GM18867 (cell line): ENCODE measurements around the gene PRAME.
"Not testable (repeated sequence)": the region's sequence is repeated elsewhere in the genome, so short reads cannot be mapped to it uniquely, and the experiment has no call there.

ENCODE experiments used
- ATAC-seq: cut with Tn5 transposase; IDR thresholded peaks from one replicate; pipeline ENCODE4 v1.9.1; 2021; ENCODE audit warnings: mild to moderate bottlenecking, moderate library complexity; ENCODE audit not compliant: unreplicated experiment

Gene PRAME

GRCh38 chr22:22553141-22553540 is 5.9 kb downstream of the PRAME start:
- no peak for ATAC-seq

- no peak for ATAC-seq
These were observed 6.4 kb downstream of the PRAME start for GRCh38 chr22:22552630-22553029.

- no peak for ATAC-seq
These were observed 8.2 kb downstream of the PRAME start for GRCh38 chr22:22550789-22551434.

GRCh38 chr22:22548910-22549309 is 10.2 kb downstream of the PRAME start:
- no peak for ATAC-seq

GRCh38 chr22:22548317-22548716 is 10.7 kb downstream of the PRAME start:
- no peak for ATAC-seq

GRCh38 chr22:22547692-22548300 is 11.3 kb downstream of the PRAME start:
- no peak for ATAC-seq

- no peak for ATAC-seq
These were observed 11.8 kb downstream of the PRAME start for GRCh38 chr22:22547226-22547625.

- ATAC-seq = no peak
These were observed 12.6 kb downstream of the PRAME start for GRCh38 chr22:22546490-22546889.

GRCh38 chr22:22545084-22545483 is 14.0 kb downstream of the PRAME start:
- no peak for ATAC-seq

GRCh38 chr22:22538226-22538989 is 20.7 kb downstream of the PRAME start:
- no peak for ATAC-seq

- ATAC-seq = no peak
These were observed 22.1 kb downstream of the PRAME start for GRCh38 chr22:22536916-22537315.

GRCh38 chr22:22536515-22536914 is 22.6 kb downstream of the PRAME start:
- no peak for ATAC-seq

- ATAC-seq = no peak
These were observed 23.4 kb downstream of the PRAME start for GRCh38 chr22:22535662-22536061.

GRCh38 chr22:22534604-22535415 is 24.3 kb downstream of the PRAME start:
- ATAC-seq = no peak

- ATAC-seq = no peak
These were observed 25.2 kb downstream of the PRAME start for GRCh38 chr22:22533863-22534262.

GRCh38 chr22:22533417-22533816 is 25.6 kb downstream of the PRAME start:
- no peak for ATAC-seq

GRCh38 chr22:22532547-22533071 is 26.5 kb downstream of the PRAME start:
- ATAC-seq = not testable (repeated sequence)

GRCh38 chr22:22531770-22532546 is 27.1 kb downstream of the PRAME start:
- ATAC-seq = no peak

GRCh38 chr22:22528780-22529179 is 30.3 kb downstream of the PRAME start:
- ATAC-seq = no peak

- no peak for ATAC-seq
These were observed 31.8 kb downstream of the PRAME start for GRCh38 chr22:22527312-22527711.
